GM19467 (cell line): ENCODE data around the gene PSMB2.
"Not testable (repeated sequence)": the region's sequence is repeated elsewhere in the genome, so short reads cannot be mapped to it uniquely, and the experiment has no call there.

Experiments
- ATAC-seq: cut with Tn5 transposase; IDR thresholded peaks from one replicate; pipeline ENCODE4 v1.9.1; 2021; ENCODE audit warnings: mild to moderate bottlenecking, moderate library complexity; ENCODE audit not compliant: unreplicated experiment

PSMB2 gene

DNA sequence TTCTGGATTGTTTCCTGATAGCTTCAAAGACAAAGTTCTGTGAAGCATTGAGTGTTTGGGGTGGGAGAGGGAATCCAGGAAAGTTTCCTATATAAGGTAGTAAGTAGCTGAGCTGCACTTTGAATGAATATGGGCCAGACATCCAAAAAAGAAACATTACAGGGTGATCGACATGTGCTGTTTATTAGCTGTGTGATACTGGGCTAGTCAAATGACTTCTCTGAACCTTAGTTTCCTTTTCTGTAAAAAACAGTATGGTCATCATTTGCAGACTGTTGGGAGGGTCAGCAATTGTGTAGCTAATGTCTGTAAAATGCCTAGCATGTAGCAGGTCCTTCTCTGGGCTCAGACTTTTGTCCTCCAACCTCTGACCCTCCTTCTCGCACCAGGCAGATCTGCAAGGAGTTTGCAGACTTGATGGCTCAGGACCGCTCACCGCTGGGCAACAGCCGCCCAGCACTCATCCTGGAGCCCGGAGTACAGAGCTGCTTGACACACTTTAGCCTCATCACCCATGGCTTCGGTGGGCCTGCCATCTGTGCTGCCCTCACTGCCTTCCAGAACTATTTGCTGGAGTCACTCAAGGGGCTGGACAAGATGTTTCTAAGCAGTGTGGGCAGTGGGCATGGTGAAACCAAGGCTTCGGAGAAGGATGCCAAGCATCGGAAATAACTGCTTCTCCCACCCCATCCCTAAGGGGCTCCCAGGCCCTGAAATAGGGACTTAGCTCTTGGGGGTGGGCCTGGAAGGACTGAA lies 47.1 kb downstream of the PSMB2 start:
- ATAC-seq, result no peak

- ATAC-seq, result no peak
These were observed 48.1 kb downstream of the PSMB2 start for GRCh38 chr1:35592991-35593769.

- no peak for ATAC-seq
These were observed 50.1 kb downstream of the PSMB2 start for GRCh38 chr1:35591211-35591610.

DNA sequence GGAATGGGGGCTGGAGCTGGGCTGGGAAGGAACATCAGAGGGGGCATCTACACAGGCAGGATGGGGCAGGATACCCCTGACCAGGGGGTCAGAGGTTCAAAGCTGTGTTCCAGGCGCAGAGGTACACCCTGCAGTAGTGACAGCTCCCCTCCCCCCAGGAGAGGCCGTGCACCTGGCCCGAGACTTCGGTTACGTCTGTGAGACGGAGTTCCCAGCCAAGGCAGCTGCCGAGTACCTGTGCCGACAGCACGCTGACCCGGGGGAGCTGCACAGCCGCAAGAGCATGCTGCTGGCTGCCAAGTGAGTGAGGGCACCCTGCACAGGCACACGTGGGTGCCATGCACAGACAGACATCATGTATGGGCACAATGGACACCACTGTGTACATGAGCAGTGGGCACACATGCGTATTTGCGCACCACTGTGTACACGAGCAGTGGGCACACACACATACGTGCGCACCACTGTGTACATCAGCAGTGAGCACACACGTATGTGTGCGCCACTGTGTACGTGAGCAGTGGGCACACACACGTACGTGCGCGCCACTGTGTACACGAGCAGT lies 50.8 kb downstream of the PSMB2 start:
- no peak for ATAC-seq

DNA sequence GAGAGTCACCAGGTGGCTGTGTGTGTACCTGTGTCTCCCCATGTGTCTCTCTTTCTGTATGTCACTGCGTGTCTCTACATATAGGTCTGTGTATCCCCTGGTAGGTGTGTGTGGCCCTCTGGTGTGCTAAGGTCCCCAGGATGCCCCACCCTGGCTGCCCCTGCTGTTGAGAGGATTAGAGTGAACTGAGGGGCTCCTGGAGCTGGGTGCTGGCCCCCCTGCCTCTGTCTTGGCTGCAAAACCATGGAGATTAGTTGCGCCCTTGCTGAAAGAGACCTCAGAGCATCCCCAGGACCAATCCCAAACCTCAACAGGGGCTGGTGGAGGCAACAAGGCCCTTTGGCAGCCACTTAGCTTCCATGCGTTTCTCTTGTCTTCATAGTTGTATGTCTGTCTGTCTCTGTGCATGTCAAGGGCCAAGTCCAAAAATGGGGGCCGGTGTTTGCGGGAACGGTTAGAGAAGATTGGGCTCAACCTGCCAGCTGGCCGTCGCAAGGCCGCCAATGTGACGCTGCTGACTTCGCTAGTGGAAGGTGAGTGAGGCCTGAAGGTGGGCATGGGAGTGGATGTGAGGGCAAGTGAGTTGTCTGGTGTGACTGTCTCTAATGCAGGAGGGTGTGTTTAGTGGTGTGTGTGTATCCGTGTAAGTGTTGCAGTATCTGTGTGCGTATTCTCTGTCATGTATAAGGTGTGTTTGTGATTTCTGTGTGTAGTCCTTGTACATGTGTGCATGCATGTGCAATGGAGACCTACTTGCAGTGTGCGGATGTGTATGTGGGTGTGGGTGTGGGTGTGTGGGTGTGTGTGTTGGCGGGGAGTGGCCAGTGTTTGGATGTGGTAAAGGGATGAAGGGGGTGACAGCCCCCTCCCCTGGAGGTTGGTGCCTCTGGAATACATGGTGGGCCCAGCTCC lies 51.6 kb downstream of the PSMB2 start:
- ATAC-seq, result no peak

DNA sequence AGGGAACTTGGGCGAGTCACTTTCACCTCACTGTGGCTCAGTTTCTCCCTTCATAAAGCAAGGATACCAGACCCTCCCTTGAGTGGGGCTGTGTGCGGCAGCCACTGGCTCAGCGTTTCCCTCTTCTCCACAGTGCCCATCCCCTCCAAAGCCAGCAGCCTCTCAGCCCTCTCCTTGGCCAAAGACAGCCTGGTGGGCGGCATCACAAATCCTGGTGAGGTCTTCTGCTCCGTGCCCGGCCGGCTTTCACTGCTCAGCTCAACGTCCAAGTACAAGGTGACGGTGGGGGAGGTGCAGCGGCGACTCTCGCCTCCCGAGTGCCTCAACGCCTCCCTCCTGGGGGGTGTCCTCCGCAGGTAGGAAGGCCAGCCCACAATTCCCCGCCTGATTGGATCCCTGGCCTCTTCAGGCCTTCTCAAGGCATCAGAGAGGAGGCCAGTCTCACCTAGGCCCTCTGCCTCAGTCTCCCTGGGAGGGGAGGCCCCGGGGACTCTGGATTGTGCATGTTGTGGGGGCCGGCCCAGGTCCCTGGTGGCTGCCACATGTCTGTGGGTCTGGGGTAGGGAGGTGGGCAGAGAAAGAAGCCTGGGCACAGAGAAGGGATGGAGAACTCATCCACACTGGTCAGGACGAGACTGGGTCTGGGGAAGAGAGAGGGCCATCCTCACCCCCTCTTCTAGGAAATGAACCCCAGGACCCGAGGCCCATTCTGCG lies 53.0 kb downstream of the PSMB2 start:
- ATAC-seq, result no peak

- ATAC-seq, result no peak
These were observed 53.6 kb downstream of the PSMB2 start for GRCh38 chr1:35587736-35588135.

DNA sequence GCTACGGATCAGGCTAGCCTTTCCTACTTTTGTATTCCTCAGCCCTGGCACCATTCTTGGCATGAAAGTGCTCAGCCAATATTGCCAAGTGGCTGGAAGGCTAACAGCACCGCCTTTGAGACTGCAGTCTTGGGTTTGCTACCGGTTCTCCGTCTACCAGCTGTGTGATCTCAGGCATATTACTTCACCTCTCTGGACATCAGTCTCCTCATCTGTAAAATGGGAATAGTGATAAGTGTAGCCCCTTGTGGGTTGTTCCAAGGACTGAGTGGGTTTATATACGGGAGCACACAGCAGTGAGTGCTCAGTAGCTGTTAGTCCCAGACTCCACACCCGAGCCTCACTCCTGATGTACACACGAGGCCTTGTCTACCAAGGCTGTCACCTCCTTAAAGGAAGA lies 54.5 kb downstream of the PSMB2 start:
- no peak for ATAC-seq

GRCh38 chr1:35585805-35586204 lies 55.5 kb downstream of the PSMB2 start:
- ATAC-seq, result not testable (repeated sequence)

GRCh38 chr1:35585281-35585680 lies 56.0 kb downstream of the PSMB2 start:
- ATAC-seq, result no peak

- not testable (repeated sequence) for ATAC-seq
These were observed 59.7 kb downstream of the PSMB2 start for GRCh38 chr1:35581621-35582020.

GRCh38 chr1:35580949-35581388 lies 60.4 kb downstream of the PSMB2 start:
- no peak for ATAC-seq

DNA sequence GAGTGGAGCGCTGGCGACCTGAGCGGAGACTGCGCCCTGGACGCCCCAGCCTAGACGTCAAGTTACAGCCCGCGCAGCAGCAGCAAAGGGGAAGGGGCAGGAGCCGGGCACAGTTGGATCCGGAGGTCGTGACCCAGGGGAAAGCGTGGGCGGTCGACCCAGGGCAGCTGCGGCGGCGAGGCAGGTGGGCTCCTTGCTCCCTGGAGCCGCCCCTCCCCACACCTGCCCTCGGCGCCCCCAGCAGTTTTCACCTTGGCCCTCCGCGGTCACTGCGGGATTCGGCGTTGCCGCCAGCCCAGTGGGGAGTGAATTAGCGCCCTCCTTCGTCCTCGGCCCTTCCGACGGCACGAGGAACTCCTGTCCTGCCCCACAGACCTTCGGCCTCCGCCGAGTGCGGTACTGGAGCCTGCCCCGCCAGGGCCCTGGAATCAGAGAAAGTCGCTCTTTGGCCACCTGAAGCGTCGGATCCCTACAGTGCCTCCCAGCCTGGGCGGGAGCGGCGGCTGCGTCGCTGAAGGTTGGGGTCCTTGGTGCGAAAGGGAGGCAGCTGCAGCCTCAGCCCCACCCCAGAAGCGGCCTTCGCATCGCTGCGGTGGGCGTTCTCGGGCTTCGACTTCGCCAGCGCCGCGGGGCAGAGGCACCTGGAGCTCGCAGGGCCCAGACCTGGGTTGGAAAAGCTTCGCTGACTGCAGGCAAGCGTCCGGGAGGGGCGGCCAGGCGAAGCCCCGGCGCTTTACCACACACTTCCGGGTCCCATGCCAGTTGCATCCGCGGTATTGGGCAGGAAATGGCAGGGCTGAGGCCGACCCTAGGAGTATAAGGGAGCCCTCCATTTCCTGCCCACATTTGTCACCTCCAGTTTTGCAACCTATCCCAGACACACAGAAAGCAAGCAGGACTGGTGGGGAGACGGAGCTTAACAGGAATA lies 64.0 kb downstream of the PSMB2 start:
- peak; percentile 67 for ATAC-seq

GRCh38 chr1:35576766-35577070 lies 64.6 kb downstream of the PSMB2 start:
- not testable (repeated sequence) for ATAC-seq

GRCh38 chr1:35576061-35576765 lies 65.1 kb downstream of the PSMB2 start:
- ATAC-seq, result no peak

- ATAC-seq, result no peak
These were observed 65.8 kb downstream of the PSMB2 start for GRCh38 chr1:35575416-35575958.

DNA sequence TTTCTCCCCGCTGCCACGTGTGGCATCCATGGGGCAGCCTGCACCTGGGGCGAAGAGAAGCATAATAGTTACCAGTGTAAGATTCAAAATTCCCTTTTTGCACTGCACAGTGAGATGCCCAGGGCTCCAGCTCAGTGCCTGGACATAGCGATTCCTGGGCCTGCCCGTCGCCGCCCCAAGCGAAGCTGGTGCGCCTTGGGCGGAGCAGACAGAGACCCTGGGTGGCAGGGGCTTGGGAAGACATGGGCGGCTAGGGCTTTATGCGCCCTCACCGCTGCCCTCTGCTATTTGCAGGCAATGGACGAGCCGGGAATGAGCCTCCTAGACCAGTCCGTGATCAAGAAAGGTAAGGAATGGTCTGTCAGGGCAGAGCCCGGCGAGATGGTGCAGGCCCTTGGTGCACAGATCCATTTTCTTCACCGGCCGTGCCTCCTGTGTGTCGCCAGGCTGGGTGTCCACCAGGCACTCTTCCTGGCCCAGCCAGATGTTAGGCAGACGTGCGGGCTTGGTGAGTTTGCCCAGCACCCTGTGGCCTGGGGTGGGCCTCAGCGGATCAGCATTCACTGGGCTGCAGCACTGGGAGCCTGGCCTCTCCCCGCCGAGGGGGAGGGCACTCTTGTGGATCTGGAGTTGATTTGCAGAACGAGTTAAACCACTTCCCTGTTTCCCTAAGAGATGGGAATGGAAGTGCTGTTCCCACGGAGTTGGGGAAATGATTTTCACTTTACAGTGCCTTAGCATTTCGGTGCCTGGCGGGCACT lies 66.5 kb downstream of the PSMB2 start:
- ATAC-seq, result no peak
